Measurements from ENCODE around the gene NHLRC1.

The NHLRC1 gene

DNA sequence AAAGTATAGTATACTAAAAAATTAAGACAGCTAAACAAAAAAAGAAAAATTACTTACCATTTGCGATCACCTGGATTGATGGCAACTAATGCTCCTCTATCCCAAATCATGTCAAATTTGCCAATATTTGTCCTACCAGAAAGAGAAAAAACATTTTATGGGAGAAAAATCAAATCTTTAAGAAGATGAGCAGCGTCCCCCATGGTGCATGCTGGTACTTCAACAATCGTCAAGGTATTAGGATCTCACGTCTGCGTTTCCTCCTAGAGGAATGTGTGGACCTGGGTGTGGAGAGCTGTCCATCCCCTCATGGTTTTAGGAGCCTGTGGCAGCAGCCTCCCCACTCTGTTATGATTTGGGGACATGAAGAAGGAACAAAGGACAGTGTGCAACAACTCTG, 16.4 kb upstream of the NHLRC1 start:
- DNase-seq = no peak

DNA sequence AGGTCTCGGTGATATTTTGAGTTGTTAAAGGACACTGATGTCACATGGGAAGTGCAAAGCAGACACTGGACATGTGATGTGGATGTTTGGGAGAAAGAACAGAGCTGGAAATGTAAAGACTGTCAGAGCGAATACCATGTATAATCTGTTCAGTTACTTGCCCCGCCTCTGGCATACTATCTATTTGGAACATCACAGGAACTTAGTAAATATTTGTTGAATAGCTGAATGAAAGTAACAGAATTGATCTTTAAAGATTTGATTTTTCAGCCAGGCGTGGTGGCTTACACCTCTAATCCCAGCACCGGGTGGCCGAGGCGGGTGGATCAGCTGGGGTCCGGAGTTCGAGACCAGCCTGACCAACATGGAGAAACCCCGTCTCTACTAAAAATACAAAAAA, 13.8 kb upstream of the NHLRC1 start:
- DNase-seq = no peak

DNA sequence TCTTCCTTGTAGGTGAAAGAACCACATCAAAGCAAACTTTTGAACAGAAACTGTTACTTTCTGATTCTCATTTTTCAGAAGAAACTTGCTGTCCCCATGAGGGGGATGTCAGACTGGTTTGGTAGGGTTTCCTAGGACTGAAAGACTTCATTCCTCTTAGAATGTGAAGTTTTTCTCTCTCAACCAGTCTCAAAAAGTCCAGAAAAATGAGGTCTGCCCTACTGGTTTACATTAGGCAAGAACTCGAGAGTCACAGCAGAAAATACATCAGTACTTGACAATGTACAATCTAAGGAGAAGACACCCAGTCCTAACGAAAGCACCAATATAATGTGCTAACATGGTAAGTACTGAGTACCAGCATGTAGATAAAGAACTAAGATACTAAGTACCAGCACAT, 12.7 kb upstream of the NHLRC1 start:
- DNase-seq = no peak

DNA sequence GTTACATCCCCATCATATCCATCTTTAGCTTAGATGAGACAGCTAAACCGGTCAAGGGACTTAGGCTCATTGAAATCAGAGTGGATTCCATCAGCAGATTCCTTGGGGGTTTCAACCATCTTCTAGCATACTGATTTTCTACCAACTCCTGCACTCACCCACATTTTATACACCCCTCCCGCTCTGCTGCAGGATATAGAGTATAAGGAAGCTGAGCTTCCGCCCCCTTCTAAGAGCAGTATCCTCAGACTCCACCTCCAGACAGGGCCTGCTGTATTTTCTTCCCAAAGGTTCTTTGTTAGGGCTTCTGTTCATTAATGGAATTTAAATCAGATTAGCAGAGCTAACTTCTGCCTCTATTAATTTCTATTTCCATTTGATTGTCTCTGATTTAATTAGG, 9.9 kb upstream of the NHLRC1 start:
- DNase-seq = no peak

DNA sequence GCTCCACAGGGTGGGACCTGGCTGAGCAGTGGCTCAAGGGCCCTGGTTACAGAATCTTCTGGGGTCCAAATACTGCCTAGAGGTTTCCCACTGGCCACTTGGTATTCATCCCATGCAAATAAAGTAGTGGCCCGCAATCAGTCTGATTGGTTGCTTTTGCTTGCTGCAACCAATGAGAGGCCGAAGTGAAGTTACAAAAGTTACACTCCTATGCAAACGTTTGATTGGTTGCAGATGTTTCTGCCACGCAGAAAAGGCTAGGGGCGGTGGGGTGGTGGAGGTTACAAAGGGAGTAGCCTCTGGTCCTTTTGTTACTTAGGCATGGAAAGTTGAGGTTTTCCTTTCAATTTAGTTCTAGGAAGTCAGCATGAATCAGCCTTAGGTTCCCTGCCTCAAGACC, 3.6 kb upstream of the NHLRC1 start:
- no peak for DNase-seq

DNA sequence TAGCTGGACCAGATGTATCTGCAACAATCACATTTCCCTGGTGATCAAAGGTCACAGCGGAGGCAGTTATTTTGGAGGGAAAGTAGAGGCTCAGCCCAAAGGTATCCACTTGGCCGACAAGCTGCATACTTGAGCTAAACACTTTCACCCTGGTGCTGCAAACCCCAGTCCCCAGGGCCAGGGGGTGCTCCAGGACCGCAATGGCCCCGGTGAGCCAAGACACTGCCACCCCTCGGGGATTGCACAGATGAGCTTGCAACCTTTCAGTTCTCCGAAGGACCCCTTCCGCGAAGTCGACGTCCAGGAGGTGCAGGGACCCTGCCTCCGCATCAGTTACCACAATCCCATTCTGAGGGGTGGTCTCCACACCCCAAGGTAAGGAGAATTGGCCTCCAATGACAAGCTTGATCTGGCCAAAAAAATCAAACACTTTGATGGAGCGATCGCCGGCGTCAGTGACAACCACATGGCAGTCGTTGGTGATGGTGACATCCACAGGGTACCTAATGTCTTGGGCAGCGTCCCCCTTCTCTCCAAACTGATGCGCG, 823 bp downstream of the NHLRC1 start:
- DNase-seq = no peak

DNA sequence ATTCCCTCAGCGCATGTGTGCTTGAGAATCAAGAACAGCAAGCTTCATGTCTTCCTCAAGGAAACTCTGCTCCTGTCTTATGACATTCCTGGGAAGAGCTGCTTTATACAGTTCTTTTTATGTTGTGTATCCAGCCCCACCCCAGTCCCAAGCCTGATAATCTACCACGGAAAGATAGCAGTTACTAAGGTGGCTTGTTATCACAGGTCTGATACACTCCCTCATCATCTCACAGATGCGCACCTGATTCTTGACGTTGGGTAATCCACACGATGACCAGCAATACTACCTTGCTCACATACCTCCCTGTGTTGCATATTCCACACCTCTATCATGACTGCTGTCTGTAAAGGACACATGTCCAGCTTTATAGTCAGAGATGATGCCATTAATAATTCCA, 3.2 kb downstream of the NHLRC1 start:
- DNase-seq = no peak

DNA sequence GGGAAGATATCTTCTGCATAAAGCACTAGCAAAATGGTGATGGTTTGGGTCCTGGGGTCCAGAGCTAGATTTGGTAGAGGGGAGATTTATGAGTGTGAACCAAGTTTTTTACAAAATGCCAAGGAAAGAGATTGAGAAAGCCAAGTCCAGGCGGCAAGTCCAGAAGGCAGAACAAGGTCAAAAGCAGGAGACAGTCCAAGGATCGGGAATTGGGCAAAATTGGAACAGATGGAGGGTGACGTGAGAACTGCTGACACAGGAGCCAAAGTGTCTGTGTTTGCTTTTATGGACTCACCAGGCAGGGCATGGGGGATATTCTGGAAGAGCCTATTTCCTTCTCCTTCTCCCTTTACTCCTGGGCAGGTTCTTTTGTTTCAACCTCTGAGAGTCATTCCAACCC, 4.1 kb downstream of the NHLRC1 start:
- DNase-seq = no peak

DNA sequence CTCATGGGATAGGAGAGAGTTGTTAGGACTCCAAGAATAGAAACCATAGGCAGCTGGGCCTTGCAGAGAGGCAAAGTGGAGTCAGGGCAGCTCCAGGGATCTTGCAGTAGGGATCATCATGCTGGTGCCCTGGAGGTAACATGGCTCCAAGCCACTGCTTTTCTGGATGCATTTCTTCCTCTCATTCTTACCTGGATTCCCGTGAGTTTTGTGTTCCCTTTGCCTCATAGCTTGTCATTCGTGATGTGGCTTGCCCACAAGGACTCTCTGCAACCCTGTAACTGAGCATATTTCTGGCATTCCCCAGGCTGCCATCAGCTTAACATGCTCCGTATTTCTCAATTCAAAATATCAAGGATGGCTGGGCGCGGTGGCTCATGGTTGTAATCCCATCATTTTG, 5.3 kb downstream of the NHLRC1 start:
- DNase-seq = no peak

DNA sequence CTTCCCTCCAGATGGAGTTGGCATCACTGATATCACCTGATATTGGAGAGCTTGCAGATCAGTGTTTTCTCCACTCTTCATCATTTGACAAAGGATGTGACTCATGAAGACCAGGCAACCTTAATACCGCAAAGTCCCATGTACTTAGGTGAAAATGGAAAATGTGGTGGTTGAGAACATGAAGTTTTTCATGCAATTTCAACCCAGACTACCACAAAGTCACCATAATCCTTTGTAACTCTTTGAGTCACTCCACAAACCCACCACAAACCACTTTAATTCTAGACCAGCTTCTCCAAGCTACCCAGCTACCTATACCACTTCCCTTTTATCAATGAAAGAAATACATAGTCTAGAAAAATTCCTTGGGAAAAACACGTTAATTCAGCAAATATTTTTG, 7.1 kb downstream of the NHLRC1 start:
- DNase-seq = no peak

DNA sequence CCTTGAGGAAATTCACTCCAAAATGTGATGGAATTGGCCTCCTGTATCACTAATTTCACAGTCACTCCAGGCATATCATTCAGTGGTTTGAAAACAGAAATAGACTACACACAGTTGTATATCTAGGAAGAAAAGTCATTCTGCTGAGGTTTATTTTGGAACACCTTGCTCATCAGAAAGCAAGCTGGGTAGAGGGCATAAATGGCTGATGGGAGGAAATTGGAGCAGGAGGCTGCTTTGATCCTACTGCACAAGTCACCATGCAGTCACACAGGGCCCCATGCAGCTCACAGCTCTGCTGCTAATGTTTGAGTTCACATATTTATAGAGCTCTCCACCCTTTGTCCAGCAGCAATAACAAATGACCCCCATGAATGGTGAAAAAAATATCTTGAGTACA, 12.3 kb downstream of the NHLRC1 start:
- no peak for DNase-seq

DNA sequence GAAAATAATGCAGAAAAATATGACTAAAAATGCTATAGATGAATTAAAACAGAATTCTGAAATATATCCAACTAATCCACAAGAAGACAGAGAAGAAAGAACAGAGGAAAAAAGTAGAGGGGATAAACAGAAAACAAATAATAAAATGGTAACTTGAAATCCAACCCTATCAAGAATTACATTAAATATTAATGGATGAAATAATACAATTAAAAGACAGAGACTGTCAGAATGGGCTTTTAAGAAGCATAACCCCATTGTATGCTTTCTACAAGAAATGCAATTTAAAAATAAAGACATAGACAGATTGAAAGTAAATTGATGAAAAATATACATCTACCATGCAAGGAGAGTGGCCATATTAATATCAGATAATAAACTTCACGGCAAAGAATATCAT, 15.4 kb downstream of the NHLRC1 start:
- DNase-seq = no peak

DNA sequence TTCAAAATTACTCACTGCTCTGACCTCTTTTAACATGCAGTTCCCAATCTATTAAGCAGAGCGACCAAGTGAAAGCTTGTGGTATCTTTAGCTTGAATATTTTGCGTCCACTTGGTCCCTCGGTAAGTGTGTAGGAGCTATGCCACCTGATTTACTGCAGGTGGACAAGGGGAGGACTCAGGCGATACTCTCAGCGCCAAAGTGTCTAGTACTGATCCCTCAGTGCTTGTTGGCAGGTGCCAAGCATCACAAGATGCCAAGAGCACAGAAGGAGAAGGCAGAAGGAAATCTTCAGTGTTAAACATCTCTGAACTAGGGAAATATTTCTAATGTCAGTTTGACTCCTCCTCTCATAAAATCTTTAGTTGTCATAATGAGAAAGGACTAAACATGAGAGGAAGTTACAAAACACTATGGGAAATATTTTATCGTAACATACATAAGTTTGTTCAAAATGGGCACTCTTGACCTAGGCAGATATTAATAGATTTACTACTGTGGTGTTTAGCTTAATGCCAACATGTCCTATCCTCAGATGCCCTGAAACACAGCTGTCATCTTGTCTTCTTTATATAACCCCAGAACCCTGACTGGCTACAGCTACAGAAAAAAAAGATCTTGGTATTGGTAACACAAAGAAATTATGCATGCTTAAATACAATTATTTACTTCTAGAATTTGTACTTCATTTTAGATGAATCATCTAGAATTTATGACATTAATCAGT, 19.5 kb downstream of the NHLRC1 start:
- no peak for DNase-seq

DNA sequence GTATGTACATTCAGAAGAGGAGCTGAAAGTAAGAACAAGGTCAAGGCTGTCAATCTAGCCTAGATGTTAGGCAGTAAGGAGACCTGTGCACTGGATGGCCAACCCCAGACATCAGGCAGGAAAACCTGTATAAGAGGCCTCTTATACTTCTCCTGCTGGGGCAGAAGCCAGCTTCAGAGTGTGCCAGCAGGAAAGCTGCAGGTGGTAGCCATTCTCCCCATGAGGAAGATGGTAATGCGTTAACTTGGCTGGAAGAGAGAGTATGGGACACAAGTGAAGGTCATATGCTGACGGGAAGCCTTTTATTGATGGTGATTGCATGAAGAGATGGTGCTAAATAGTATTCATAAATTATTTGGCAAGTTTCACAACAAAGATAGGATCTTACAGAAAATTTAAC, 20.6 kb downstream of the NHLRC1 start:
- no peak for DNase-seq

DNA sequence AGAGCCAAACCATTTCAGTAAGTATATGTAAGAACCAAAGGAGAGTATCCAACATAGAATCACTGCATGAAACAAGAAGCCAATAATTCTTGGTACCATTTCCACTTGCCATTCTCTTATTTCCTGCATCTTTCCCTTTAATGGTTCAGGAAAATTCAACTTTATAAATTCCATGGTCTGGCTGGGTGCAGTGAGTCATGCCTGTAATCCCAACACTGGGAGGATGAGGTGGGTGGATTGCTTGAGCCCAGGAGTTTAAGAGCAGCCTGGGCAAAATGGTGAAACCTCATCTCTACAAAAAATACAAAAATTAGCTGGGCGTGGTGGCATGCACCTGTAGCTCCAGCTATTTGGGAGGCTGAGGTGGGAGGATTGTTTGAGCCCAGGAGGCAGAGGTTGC, 21.2 kb downstream of the NHLRC1 start:
- no peak for DNase-seq

DNA sequence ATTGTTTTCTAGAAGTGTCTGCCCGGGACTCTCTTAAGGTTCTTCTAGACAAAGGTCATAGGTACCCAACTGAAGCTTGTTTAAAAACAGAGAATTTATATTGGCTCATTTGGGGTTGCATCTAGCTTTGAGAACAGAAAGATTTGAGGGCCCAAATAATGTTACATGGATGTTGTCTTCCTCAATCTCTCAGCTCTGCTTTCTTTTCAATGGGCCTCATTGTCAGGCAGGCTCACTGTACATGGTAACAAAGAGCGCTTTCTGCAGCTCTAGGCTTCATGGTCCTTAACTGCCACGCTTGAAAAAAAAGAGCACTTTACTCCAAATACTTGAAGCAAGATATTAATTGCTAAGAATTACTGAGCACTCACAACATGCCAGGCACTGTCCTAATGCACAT, 22.2 kb downstream of the NHLRC1 start:
- no peak for DNase-seq

DNA sequence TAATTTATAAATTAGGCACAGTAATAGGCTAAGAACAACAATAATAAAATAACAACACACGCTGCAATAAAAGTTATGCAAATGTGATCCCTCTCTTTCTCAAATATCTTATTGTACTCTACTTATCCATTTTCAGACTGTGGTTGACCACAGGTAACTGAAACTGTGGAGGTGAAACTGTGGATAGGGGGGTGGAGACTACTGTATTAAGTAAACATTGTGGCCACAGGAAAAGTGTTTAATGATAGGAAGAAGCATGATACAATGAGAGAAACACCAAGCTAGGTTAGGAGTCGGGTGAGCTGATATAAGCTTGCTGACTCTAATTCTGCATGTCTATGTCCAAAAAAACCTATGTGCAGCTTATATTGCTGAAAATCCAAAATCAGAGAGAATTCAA, 23.0 kb downstream of the NHLRC1 start:
- DNase-seq = no peak

DNA sequence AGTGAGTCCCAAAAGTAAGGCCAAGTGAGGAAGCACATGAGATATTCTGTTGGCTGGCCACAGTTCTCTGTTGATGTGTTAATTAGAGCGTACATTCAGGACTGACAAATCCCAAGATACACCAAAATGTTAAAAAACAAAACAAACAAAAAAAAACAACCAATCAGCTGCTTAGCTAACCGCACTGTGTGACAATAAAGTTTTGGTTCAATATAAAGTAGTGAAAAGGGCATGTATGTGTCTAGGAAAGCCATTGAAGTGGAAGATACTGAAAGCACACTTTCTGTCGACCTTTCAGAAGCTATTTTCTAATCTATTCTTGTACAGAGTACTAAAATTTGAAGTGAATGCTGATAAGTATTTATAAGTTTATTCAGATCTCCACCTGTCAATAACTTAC, 26.1 kb downstream of the NHLRC1 start:
- no peak for DNase-seq

DNA sequence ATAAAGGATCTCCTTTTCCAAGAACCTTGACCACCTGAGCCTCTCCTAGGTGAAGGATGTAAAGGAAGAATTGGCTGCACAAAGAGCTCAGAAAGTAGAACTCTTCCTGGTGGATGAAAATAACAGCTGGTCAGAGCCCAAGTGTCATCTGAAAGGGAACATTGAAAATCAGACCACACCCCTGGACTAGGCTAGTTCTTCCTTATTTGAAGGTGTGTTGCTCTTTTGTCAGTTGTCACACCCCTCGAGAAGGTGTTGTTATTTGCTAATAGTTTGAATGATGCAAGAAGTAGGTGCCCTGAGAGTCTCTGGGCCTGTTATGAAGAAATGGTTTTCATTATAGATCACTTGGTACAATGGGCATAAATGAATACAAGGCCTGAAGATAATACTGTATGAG, 31.1 kb downstream of the NHLRC1 start:
- no peak for DNase-seq

DNA sequence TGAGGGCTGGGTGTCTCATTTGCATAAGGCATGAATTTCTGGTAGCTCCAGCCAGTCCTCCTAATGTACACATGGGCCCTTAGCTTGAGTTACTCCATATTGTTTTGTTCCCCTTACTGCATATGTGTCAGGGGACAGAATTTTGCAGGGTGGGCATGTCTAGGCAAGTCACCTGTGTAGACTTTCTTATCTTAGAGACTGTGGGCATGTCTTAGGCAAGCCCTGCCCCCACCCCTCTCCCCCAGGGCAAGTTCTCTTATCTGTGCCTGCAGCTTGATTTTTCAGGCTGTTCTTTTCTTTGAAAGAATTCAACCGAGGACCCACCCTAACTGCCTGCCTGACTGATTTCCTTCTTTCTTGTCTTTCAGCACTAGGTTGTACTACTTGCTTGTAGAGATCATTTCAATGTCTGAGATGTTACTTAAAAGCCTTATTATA, 32.1 kb downstream of the NHLRC1 start:
- DNase-seq = no peak

DNA sequence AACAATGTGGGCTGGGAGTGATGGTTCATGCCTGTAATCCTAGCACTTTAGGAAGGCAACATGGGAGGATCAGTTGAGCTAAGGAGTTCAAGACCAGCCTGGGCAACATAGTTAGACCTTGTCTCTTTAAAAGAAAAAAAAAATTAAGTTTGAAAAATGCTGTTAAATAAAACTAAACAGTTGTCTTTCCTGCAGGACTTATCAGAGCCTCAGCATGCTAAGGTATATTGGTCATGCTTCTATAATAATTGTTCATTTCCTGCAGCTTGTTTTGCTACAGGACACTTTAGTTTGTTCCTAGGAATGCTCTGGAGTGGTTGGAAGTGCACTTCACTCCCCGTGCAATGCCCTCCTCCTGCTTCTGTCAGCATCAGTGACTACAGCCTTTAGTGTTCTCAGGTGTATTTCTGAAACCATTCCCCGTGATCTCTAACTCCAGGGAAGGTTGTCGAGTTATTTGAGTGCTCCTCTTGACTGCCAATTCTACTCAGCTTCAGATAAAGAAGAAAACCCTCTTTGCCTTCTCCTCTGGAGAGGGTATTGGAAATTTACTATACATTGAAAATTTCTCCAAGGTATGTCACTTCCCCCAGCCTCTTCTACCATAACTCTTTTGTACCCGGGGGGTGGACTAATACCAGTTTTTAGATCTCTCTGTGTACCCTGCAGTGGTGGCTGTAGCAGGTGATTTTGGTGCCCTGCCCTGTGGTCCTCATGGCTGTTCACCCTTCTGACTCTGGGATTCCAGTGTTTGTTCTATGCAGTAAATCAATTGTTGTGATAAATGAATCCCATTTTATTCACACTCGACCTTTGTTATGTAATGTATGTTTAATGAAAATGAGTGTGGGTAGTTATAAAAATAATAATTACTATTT, 33.8 kb downstream of the NHLRC1 start:
- DNase-seq = no peak

DNA sequence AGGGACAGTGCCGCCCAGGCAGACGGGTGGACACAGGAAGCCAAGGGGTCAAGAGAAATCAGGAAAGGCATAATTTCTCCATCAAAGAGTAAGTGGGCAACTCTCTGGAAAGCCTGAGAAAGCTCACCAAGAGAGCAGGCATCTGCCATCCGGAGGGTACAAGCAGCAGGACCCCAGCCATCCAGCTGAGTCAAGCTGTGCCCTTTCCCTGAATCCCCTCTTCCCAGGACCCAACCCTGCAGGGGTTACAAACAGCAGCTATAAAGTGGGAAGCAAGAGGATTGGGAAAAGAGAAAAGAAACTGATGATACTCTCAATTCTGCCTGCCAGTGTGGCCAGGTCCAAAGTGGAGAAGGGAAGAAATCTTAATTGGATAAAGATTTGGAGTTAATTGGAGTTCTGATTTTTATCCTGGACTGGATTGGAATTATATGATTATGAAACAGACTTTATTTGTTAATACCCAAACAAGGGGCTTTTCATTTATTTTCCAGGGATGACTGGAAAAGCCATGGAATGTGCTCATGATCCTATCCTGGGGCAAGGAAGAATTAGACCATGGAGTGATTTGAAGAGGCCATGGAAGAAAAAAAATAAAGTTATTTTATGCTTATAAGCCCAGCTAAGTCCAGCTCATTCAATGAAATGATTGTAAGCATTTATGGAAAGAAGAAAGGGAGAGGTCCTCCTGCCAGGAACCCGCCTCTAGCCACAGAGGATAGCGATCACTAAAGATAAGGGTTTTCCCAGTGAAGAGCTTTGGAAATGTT, 34.9 kb downstream of the NHLRC1 start:
- DNase-seq = no peak

DNA sequence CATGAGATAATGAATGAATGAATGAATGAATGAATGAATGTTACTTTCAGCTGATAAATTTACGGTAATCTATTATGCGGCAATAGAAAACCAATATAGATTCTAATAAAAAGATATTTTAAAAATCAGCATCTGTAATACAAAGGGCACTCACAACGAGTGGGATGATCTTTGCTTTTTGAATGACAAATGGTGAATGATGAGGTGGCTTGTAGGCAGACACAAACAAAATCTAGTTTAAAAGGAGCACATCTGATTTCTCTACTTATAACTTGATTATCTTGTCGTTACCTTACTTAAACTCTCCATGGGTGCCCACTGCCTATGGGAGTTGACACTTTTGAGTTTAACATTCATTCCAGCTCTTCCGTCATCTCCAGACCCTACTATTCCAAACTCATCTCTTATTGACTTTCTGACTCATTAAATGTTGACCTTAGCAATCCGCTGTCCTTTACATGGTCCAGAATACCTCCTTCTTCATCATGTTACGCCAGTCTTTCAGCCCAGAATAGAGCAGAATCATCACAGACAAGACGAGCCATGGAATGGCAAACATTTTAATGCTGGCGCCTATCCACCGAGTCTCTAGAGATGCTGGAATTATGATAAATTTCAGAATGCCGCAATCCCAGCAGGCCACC, 41.3 kb downstream of the NHLRC1 start:
- no peak for DNase-seq

Data from eye (tissue), 1 donor.